SJSA1 (cell line): ENCODE results near the gene TFPI. TPM values are rescaled to one million over a fixed set of nuclear protein-coding genes. Genes with fewer than 3 reads are reported as not detected.
"Not testable (repeated sequence)": the region's sequence is repeated elsewhere in the genome, so short reads cannot be mapped to it uniquely, and the experiment has no call there.

Source experiments
- DNase-seq, 2 experiments: peaks; one replicate each; pipeline ENCODE4 v3.0.0-alpha.2; 2015 to 2020; ENCODE audit warnings: low spot score in 2 of 2, low read depth in 1 of 2
- H3K27ac ChIP-seq: fragments of 250-450 bp; sonication (Bioruptor Pico); 2 replicates; pipeline ENCODE4 v1.5.1; 2020; ENCODE audit warnings: mild to moderate bottlenecking, moderate library complexity
- H3K27me3 ChIP-seq: fragments of 250-450 bp; sonication (Bioruptor Pico); replicated peaks from 2 replicates; pipeline ENCODE4 v1.5.1; 2020; ENCODE audit warnings: mild to moderate bottlenecking, moderate library complexity
- H3K36me3 ChIP-seq: fragments of 250-450 bp; sonication (Bioruptor Pico); 2 replicates; pipeline ENCODE4 v1.5.1; 2020; ENCODE audit warnings: mild to moderate bottlenecking
- H3K4me1 ChIP-seq: fragments of 250-450 bp; sonication (Bioruptor Pico); replicated peaks from 2 replicates; pipeline ENCODE4 v1.6.1; 2021; ENCODE audit warnings: mild to moderate bottlenecking
- H3K4me3 ChIP-seq: fragments of 250-450 bp; sonication (Bioruptor Pico); 2 replicates; pipeline ENCODE4 v1.5.1; 2020; ENCODE audit warnings: mild to moderate bottlenecking
- H3K9me3 ChIP-seq: fragments of 250-450 bp; sonication (Bioruptor Pico); replicated peaks from 2 replicates; pipeline ENCODE4 v1.5.1; 2020; ENCODE audit warnings: mild to moderate bottlenecking
- total RNA-seq: library from RNA; depleted of rRNA; stranded (reverse); fragments of >200 nt; shearing (Covaris generic); gene quantifications from 2 replicates; pipeline ENCODE4 v1.2.3, GENCODE V29; 2014

The TFPI gene
- total RNA-seq, 1 experiment from 2014 or later: 133 TPM

- Histone ChIP-seq H3K4me3 (no peak overlapping the region), H3K27ac (no peak overlapping the region), H3K27me3 (no peaks in the 10 kb centered on the region), H3K9me3 (no peaks in the 10 kb centered on the region), H3K4me1 (peaks cover 11% of the 10 kb centered on the region), H3K36me3 (peaks cover 20% of the 10 kb centered on the region)
- no peak for DNase-seq
Observed at GRCh38 chr2:187529248-187529976, 24.8 kb downstream of the TFPI start.

GRCh38 chr2:187528042-187528441 lies 26.2 kb downstream of the TFPI start:
- H3K9me3 ChIP-seq: no peaks in the 10 kb centered on the region
- H3K4me3 ChIP-seq: no peak overlapping the region
- peaks cover 19% of the 10 kb centered on the region for H3K36me3 ChIP-seq
- no peaks in the 10 kb centered on the region for H3K27me3 ChIP-seq
- peaks cover 18% of the 10 kb centered on the region for H3K4me1 ChIP-seq
- DNase-seq: no peak
- no peak overlapping the region for H3K27ac ChIP-seq

GRCh38 chr2:187527262-187527661 lies 27.0 kb downstream of the TFPI start:
- Histone ChIP-seq H3K4me3 (no peak overlapping the region), H3K4me1 (peaks cover 18% of the 10 kb centered on the region), H3K36me3 (peaks cover 20% of the 10 kb centered on the region), H3K27me3 (no peaks in the 10 kb centered on the region), H3K9me3 (no peaks in the 10 kb centered on the region), H3K27ac (peak overlapping the region; percentile 50)
- peak in 1 of 2 experiments; percentile 25 for DNase-seq

GRCh38 chr2:187526792-187527191 lies 27.4 kb downstream of the TFPI start:
- Histone ChIP-seq H3K36me3 (peaks cover 25% of the 10 kb centered on the region), H3K27ac (peak overlapping the region; percentile 50)
- DNase-seq: no peak

GRCh38 chr2:187525163-187525900 lies 28.9 kb downstream of the TFPI start:
- Histone ChIP-seq H3K27ac (no peak overlapping the region), H3K36me3 (peaks cover 37% of the 10 kb centered on the region), H3K27me3 (no peaks in the 10 kb centered on the region), H3K9me3 (no peaks in the 10 kb centered on the region), H3K4me3 (no peak overlapping the region), H3K4me1 (peaks cover 18% of the 10 kb centered on the region)
- no peak for DNase-seq

More at GRCh38 chr2:187526792-187527191, 27.4 kb downstream of the TFPI start:
- Histone ChIP-seq H3K9me3 (no peaks in the 10 kb centered on the region), H3K27me3 (no peaks in the 10 kb centered on the region), H3K4me3 (no peak overlapping the region), H3K4me1 (peaks cover 18% of the 10 kb centered on the region)

GRCh38 chr2:187523325-187523724 lies 30.9 kb downstream of the TFPI start:
- H3K27me3 ChIP-seq: no peaks in the 10 kb centered on the region
- DNase-seq: peak in 1 of 2 experiments; percentile 12
- H3K9me3 ChIP-seq: peaks cover 5% of the 10 kb centered on the region
- peaks cover 46% of the 10 kb centered on the region for H3K36me3 ChIP-seq
- no peak overlapping the region for H3K4me3 ChIP-seq
- peaks cover 18% of the 10 kb centered on the region for H3K4me1 ChIP-seq
- H3K27ac ChIP-seq: no peak overlapping the region

- H3K4me1 ChIP-seq: peaks cover 8% of the 10 kb centered on the region; the same call in 1 of the 2 replicates
- H3K27ac ChIP-seq: no peak overlapping the region
- no peak overlapping the region for H3K4me3 ChIP-seq
- peaks cover 5% of the 10 kb centered on the region for H3K9me3 ChIP-seq
- H3K27me3 ChIP-seq: no peaks in the 10 kb centered on the region
- DNase-seq: no peak
- peaks cover 55% of the 10 kb centered on the region for H3K36me3 ChIP-seq
Observed at GRCh38 chr2:187520121-187520624, 34.1 kb downstream of the TFPI start.

- peaks cover 5% of the 10 kb centered on the region for H3K9me3 ChIP-seq
- H3K27me3 ChIP-seq: no peaks in the 10 kb centered on the region
- DNase-seq: no peak
Observed at GRCh38 chr2:187519419-187520120, 34.7 kb downstream of the TFPI start.

GRCh38 chr2:187517750-187518361 lies 36.4 kb downstream of the TFPI start:
- H3K36me3 ChIP-seq: peaks cover 51% of the 10 kb centered on the region
- not testable (repeated sequence) for H3K27me3 ChIP-seq, H3K4me3 ChIP-seq, H3K27ac ChIP-seq, DNase-seq, H3K4me1 ChIP-seq, H3K9me3 ChIP-seq

More at GRCh38 chr2:187519419-187520120, 34.7 kb downstream of the TFPI start:
- H3K36me3 ChIP-seq: peaks cover 55% of the 10 kb centered on the region
- no peak overlapping the region for H3K4me3 ChIP-seq
- no peak overlapping the region for H3K27ac ChIP-seq
- peaks cover 8% of the 10 kb centered on the region; the same call in 1 of the 2 replicates for H3K4me1 ChIP-seq

DNA sequence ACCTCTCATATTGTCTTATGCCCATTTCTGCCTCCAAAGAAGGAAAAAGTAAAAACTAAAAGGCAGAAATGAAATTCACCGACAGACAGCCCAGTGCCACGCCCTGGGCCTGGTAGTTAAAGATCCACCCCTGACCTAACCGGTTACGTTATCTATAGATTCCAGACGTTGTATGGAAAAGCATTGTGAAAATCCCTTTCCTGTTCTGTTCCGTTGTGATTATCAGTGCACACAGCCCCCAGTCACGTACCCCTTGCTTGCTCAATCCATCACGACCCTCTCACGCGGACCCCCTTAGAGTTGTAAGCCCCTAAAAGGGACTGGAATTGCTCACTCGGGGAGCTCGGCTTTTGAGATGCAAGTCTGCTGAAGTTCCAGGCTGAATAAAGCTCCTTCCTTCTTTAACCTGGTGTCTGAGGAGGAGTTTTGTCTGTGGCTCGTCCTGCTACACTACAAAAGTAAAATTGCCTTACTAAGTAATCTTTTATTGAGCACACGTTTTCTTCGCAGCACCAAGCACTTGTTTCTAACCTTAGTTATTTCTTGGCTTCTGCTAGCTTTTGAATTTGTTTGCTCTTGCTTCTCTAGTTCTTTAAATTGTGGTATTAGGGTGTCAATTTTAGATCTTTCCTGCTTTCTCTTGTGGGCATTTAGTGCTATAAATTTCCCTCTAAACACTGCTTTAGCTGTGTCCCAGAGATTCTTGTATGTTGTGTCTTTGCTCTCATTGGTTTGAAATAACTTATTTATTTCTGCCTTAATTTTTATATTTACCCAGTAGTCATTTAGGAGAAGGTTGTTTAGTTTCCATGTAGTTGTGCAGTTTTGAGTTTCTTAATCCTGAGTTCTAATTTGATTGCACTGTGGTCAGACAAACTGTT lies 37.4 kb downstream of the TFPI start:
- not testable (repeated sequence) for H3K27ac ChIP-seq, DNase-seq, H3K4me3 ChIP-seq, H3K4me1 ChIP-seq, H3K9me3 ChIP-seq, H3K27me3 ChIP-seq
- peaks cover 47% of the 10 kb centered on the region for H3K36me3 ChIP-seq

DNA sequence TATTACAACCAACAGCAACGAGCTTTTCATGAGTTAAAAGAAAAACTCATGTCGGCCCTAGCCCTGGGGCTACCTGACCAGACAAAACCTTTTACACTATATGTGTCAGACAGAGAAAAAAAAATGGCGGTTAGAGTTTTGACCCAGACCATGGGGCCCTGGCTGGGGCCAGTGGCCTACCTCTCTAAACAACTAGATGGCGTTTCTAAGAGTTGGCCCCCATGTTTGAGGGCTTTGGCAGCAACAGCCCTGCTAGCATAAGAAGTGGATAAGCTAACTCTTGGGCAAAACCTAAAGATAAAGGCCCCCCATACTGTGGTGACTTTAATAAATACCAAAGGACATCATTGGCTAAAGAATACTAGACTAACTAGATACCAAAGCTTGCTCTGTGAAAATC lies 39.3 kb downstream of the TFPI start:
- no peak overlapping the region for H3K27ac ChIP-seq
- peaks cover 5% of the 10 kb centered on the region for H3K9me3 ChIP-seq
- H3K4me1 ChIP-seq: no peaks in the 10 kb centered on the region
- no peaks in the 10 kb centered on the region for H3K27me3 ChIP-seq
- H3K4me3 ChIP-seq: no peak overlapping the region
- DNase-seq: no peak
- H3K36me3 ChIP-seq: peaks cover 30% of the 10 kb centered on the region

GRCh38 chr2:187514235-187514829 lies 39.9 kb downstream of the TFPI start:
- H3K4me3 ChIP-seq, H3K4me1 ChIP-seq, H3K9me3 ChIP-seq, H3K27ac ChIP-seq, H3K27me3 ChIP-seq, DNase-seq: not testable (repeated sequence)
- H3K36me3 ChIP-seq: peaks cover 27% of the 10 kb centered on the region
